ENCODE results near the gene KPNA1.

Gene KPNA1

DNA sequence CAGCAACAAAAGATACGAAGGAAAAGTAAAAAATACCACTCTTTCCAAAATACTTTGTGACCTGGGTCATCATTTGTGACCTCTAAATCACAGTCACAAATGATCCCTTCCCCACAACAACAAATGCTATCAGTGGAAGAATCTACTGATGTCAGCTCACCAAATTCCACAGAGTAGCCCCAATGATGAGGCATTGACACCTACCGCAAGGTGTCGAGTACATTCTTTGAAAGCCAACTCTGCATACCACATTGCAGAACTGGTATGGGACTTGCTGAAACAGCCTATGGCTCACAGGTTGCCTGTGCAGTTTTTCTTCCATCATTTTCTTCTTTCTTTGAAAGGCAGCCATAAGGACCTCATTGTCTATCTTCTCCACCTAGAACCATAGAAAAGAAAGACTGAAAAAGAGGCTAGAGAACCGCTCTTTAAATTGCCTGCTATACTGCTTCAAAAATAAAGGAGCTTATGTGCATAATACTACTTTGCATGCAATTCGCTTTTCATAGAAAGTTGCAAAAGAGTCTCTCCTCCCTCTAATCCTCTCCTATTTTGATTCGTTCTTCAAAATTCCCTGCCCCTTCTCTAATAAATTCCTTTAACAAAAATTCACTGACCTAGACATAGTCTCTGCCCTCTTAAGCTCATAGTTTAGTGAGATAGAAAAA, 21.4 kb upstream of the KPNA1 start:
- DNase-seq = no peak
- H3K9me3 ChIP-seq = no peaks in the 10 kb centered on the region
- H3K27ac ChIP-seq = no peak overlapping the region
- H3K4me3 ChIP-seq = no peak overlapping the region
- H3K4me1 ChIP-seq = no peaks in the 10 kb centered on the region
- intact Hi-C loops (cut with DNase I; ENCODE audit: low total_unique reads) = no loop called here
- peaks cover 64 to 75% (median 65%) of the 10 kb centered on the region in 3 donors for H3K36me3 ChIP-seq
- TF ChIP-seq, protein P1, sequence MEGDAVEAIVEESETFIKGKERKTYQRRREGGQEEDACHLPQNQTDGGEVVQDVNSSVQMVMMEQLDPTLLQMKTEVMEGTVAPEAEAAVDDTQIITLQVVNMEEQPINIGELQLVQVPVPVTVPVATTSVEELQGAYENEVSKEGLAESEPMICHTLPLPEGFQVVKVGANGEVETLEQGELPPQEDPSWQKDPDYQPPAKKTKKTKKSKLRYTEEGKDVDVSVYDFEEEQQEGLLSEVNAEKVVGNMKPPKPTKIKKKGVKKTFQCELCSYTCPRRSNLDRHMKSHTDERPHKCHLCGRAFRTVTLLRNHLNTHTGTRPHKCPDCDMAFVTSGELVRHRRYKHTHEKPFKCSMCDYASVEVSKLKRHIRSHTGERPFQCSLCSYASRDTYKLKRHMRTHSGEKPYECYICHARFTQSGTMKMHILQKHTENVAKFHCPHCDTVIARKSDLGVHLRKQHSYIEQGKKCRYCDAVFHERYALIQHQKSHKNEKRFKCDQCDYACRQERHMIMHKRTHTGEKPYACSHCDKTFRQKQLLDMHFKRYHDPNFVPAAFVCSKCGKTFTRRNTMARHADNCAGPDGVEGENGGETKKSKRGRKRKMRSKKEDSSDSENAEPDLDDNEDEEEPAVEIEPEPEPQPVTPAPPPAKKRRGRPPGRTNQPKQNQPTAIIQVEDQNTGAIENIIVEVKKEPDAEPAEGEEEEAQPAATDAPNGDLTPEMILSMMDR (IDR thresholded peaks at IDR 0.05) = no peak
- no peaks in the 10 kb centered on the region for H3K27me3 ChIP-seq

DNA sequence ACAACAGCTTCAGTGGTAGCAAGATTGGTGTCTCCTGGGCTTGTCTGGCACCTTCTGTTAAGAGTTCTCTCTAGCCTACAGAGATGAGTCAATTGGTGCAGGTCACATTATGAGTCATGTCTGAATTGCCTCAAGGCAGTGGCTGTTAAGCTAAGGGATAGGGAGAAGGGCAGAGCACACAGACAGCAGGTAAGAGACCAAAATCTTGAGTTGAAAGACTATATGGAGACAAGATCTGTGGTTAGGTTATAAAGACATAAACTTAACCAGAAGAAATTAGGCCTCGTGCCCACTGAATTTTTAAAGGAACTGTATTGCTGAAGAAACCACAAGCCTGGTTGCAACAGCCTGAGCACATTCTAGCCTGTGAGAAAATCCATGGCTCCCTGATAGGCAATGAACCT, 19.2 kb upstream of the KPNA1 start:
- H3K36me3 ChIP-seq = peaks cover 60 to 72% (median 63%) of the 10 kb centered on the region in 3 donors
- TF ChIP-seq, protein P1 (IDR thresholded peaks at IDR 0.05) = no peak
- no peak overlapping the region for H3K4me3 ChIP-seq
- intact Hi-C loops (cut with DNase I; ENCODE audit: low total_unique reads) = no loop called here
- DNase-seq = no peak
- H3K9me3 ChIP-seq = no peaks in the 10 kb centered on the region
- no peaks in the 10 kb centered on the region for H3K4me1 ChIP-seq
- no peaks in the 10 kb centered on the region for H3K27me3 ChIP-seq
- no peak overlapping the region for H3K27ac ChIP-seq

DNA sequence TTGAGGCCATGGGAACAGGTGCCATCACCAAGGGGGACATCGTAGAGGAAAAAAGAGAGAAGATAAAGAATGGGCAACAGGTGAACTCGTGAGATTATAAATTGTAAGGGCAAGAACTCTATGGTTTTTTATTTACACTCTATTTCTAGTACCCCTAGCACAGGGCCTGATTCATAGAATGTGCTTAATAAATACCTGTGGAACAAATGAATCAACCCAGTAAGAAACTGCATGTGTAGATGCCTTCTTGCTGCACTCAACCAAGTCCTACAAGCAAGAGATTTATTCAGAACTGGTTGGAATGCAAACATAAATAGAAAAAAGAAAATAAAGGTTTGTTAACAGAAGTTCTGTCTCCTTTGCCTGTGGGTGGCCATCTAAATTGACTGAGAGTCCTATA, 18.7 kb upstream of the KPNA1 start:
- Histone ChIP-seq H3K27ac (no peak overlapping the region), H3K36me3 (peaks cover 58 to 72% (median 65%) of the 10 kb centered on the region in 3 donors), H3K27me3 (no peaks in the 10 kb centered on the region), H3K4me3 (no peak overlapping the region), H3K4me1 (no peaks in the 10 kb centered on the region), H3K9me3 (no peaks in the 10 kb centered on the region)
- TF ChIP-seq, protein P1 (IDR thresholded peaks at IDR 0.05) = no peak
- no peak for DNase-seq
- intact Hi-C loops (cut with DNase I; ENCODE audit: low total_unique reads) = no loop called here

DNA sequence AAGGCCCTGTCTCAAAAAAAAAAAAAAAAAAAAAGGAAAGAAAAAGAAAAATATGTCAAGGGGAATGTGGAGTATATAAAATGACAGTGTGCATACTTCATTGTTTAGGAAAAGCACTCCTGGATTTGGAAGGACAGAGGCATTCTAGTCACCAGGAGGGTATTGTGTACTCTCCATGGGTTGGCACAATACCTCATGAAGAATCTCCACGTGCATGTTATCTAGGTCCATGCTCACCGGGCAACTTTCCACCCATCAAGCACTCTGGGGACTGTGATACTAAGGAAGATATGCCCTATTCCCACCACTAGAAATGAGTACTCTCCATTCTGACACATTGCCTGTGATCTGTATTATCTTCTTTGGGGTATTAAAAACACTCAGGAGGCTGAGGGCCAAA, 15.4 kb upstream of the KPNA1 start:
- intact Hi-C loops (cut with DNase I; ENCODE audit: low total_unique reads) = no loop called here
- Histone ChIP-seq H3K9me3 (no peaks in the 10 kb centered on the region), H3K36me3 (peaks cover 41 to 60% (median 54%) of the 10 kb centered on the region in 3 donors), H3K4me1 (no peaks in the 10 kb centered on the region), H3K27me3 (no peaks in the 10 kb centered on the region), H3K27ac (no peak overlapping the region), H3K4me3 (no peak overlapping the region)
- TF ChIP-seq, protein P1 (IDR thresholded peaks at IDR 0.05) = no peak
- no peak for DNase-seq

DNA sequence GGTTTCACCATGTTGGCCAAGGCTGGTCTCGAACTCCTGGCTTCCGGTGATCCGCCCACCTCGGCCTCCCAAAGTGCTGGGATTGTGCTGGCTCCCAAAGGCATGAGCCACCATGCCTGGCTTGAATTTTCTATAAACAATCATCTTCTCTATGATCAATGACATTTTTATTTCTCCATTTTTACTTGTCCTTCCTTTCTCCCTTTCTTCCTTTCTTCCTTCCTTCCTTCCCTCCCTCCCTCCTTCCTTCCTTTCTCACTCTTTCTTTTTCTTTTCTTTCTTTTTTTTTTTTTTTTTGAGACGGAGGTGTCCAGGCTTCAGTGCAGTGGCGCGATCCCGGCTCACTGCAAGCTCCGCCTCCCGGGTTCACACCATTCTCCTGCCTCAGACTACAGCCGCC, 8.6 kb upstream of the KPNA1 start:
- Histone ChIP-seq H3K4me3 (no peak overlapping the region), H3K27ac (no peak overlapping the region), H3K27me3 (no peaks in the 10 kb centered on the region), H3K9me3 (no peaks in the 10 kb centered on the region), H3K36me3 (peaks cover 4 to 6% (median 4%) of the 10 kb centered on the region in 3 donors), H3K4me1 (no peaks in the 10 kb centered on the region)
- no peak for DNase-seq
- TF ChIP-seq, protein P1 (IDR thresholded peaks at IDR 0.05) = no peak
- intact Hi-C loops (cut with DNase I; ENCODE audit: low total_unique reads) = no loop called here

DNA sequence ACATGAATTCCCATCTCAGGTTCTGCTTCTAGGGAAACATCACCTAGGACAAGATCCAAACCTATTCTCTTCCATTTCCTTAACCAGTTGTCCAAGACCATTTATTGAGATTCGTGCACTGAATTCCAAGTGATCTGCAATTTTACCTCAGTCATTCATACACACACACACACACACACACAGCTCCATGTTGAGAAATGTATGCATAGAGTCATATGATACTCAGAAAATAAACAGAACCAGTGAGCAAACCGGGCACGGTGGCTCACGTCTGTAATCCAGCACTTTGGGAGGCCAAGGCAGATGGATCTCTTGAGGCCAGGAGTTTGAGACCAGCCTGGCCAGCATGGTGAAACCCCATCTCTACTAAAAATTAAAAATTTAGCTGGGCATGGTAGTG, 6.1 kb upstream of the KPNA1 start:
- H3K9me3 ChIP-seq = no peaks in the 10 kb centered on the region
- no peak for DNase-seq
- no peaks in the 10 kb centered on the region for H3K27me3 ChIP-seq
- no peaks in the 10 kb centered on the region for H3K4me1 ChIP-seq
- H3K36me3 ChIP-seq = no peaks in the 10 kb centered on the region
- TF ChIP-seq, protein P1 (IDR thresholded peaks at IDR 0.05) = no peak
- H3K27ac ChIP-seq = no peak overlapping the region
- intact Hi-C loops (cut with DNase I; ENCODE audit: low total_unique reads) = no loop called here
- H3K4me3 ChIP-seq = no peak overlapping the region
